Ishikawa (cell line): ENCODE measurements around the gene IP6K3.

Experiments
- CREB1 ChIP-seq: IDR thresholded peaks from 2 replicates; pipeline ENCODE4 v1.6.1; 2012; ENCODE audit warnings: low read depth
- EP300 ChIP-seq: IDR thresholded peaks from 2 replicates; pipeline ENCODE4 v1.6.1; 2012; ENCODE audit warnings: borderline replicate concordance
- TCF12 ChIP-seq: IDR thresholded peaks from 2 replicates; pipeline ENCODE4 v1.6.1; 2012; ENCODE audit warnings: low read depth
- TF ChIP-seq, protein P1 (sequence below): IDR thresholded peaks from 2 replicates; pipeline ENCODE4 v1.6.1; 2012
- TF ChIP-seq, protein P2 (sequence below): IDR thresholded peaks from 2 replicates; pipeline ENCODE4 v1.6.1; 2012; ENCODE audit warnings: low read depth, mild to moderate bottlenecking

DNA sequence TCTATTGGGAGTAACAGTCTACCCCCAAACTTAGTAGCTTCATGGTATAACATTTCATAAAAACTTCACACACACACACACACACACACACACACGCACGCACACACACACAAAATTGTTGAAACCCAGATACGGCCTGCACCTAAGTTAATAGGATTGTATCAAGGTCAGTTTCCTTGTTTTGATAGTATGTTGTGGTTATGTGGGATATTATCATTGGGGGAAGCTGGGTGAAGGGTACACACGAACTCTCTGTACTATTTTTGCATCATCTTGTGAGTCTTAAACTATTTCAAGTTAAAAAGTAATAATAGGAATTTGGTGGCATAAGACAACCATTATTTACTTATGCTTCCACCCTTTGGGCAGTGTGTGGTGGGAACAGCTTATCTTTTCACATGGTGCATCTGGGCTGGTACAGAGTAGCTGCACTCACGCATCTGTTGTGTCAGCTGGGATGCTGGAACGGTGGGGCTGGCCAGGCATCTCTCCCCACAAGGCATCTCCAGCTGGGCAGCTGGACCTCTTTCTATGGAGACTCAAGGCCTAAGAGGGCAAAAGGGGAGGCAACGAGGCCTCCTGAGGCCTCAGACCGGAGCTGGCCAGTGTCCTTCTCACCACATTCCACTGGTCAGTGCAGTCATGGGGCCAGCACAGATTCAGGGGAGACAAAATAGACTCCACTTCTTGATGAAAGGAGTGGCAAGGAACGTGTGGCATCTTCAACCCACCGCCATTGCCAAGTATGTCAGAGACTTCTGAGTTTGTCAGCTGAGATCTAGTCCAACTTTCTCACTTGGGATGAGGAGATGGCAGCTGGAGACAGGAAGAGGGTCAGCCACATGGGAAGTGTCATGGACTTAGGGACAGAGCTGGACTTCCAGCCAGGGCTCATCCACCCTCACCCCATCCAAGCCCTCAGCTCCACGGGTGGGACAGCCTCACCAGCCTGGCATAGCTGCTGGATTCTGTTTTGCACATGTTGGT lies 20.5 kb upstream of the IP6K3 start:
- TF ChIP-seq EP300 (no peak), TCF12 (no peak), CREB1 (no peak)
- TF ChIP-seq, protein P1, sequence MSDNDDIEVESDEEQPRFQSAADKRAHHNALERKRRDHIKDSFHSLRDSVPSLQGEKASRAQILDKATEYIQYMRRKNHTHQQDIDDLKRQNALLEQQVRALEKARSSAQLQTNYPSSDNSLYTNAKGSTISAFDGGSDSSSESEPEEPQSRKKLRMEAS: no peak
- TF ChIP-seq, protein P2, sequence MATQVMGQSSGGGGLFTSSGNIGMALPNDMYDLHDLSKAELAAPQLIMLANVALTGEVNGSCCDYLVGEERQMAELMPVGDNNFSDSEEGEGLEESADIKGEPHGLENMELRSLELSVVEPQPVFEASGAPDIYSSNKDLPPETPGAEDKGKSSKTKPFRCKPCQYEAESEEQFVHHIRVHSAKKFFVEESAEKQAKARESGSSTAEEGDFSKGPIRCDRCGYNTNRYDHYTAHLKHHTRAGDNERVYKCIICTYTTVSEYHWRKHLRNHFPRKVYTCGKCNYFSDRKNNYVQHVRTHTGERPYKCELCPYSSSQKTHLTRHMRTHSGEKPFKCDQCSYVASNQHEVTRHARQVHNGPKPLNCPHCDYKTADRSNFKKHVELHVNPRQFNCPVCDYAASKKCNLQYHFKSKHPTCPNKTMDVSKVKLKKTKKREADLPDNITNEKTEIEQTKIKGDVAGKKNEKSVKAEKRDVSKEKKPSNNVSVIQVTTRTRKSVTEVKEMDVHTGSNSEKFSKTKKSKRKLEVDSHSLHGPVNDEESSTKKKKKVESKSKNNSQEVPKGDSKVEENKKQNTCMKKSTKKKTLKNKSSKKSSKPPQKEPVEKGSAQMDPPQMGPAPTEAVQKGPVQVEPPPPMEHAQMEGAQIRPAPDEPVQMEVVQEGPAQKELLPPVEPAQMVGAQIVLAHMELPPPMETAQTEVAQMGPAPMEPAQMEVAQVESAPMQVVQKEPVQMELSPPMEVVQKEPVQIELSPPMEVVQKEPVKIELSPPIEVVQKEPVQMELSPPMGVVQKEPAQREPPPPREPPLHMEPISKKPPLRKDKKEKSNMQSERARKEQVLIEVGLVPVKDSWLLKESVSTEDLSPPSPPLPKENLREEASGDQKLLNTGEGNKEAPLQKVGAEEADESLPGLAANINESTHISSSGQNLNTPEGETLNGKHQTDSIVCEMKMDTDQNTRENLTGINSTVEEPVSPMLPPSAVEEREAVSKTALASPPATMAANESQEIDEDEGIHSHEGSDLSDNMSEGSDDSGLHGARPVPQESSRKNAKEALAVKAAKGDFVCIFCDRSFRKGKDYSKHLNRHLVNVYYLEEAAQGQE: no peak
